Lower leg skin (tissue), 3 donors: ENCODE measurements around the gene MRRF.

Source experiments
- POLR2A ChIP-seq, 2 donors: fragments of 450-650 bp; IDR thresholded peaks; one replicate each; pipeline ENCODE4 v1.6.1; 2016 to 2017; ENCODE audit warnings: antibody characterized with exemption in 2 of 2, mild to moderate bottlenecking in 1 of 2, moderate library complexity in 1 of 2
- TF ChIP-seq, protein P1 (sequence below), 3 donors: fragments of 450-650 bp; IDR thresholded peaks; one replicate each; pipeline ENCODE4 v1.5.1; 2016; ENCODE audit warnings: antibody characterized with exemption in 3 of 3, mild to moderate bottlenecking in 3 of 3, moderate library complexity in 2 of 3

DNA sequence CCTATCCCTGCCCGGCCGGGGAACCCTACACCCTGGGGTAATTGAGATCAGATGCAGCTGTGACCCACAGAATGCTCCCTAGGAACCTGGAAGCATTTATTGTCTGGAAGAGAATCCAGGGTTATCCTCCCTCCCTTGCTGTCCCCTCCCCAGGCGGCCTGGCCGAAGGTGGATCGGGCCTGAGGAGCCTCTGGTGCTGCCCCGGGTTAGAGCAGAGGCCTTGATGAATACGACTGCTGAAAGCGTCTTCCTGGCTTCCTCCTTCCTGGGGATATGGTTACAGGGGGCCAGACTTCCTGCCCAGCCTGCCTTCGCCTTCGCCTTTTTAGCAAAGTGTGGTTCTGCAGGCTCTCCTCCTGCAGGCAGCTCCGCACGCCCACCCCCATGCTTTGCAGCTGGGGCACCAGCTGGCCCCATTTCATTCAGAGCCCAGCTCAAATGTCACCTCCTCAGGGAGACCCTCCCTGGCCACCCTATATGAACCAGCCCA lies 83.7 kb downstream of the MRRF start:
- TF ChIP-seq, protein P1, sequence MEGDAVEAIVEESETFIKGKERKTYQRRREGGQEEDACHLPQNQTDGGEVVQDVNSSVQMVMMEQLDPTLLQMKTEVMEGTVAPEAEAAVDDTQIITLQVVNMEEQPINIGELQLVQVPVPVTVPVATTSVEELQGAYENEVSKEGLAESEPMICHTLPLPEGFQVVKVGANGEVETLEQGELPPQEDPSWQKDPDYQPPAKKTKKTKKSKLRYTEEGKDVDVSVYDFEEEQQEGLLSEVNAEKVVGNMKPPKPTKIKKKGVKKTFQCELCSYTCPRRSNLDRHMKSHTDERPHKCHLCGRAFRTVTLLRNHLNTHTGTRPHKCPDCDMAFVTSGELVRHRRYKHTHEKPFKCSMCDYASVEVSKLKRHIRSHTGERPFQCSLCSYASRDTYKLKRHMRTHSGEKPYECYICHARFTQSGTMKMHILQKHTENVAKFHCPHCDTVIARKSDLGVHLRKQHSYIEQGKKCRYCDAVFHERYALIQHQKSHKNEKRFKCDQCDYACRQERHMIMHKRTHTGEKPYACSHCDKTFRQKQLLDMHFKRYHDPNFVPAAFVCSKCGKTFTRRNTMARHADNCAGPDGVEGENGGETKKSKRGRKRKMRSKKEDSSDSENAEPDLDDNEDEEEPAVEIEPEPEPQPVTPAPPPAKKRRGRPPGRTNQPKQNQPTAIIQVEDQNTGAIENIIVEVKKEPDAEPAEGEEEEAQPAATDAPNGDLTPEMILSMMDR (IDR thresholded peaks at IDR 0.05) = no peak
- no peak for TF ChIP-seq POLR2A (IDR thresholded peaks at IDR 0.05)
